Right lobe of liver (tissue), 4 donors: ENCODE data around the gene RHEBL1.

Experiments
- CTCF ChIP-seq, 4 donors: fragments of 200-600 bp in 3 of 4; fragments of 450-650 bp in 1 of 4; IDR thresholded peaks; one replicate each; pipeline versions ENCODE4 v1.5.1 to v1.8.0; 2016 to 2022; ENCODE audit warnings: antibody characterized with exemption in 4 of 4, mild to moderate bottlenecking in 2 of 4
- POLR2A ChIP-seq: fragments of 450-650 bp; IDR thresholded peaks from one replicate; pipeline ENCODE4 v1.6.1; 2017; ENCODE audit warnings: antibody characterized with exemption, mild to moderate bottlenecking
- donor health status: DM: no; HTN: no; CAD: no.
- donor health status: DM: no; HTN: no; CAD: no.
- donor health status: DM: no; HTN: yes; CAD: no.

- TF ChIP-seq CTCF (IDR thresholded peaks at IDR 0.05), result no peak
- TF ChIP-seq POLR2A, result no peak
These were observed 20.8 kb downstream of the RHEBL1 start for GRCh38 chr12:49048953-49049352.
